ENCODE data around the gene SCT. TPM values are rescaled to one million over a fixed set of nuclear protein-coding genes. Genes with fewer than 3 reads are reported as not detected.
A peak's percentile ranks its signal among the peaks of the same experiment; 100 is the strongest.

Gene SCT
- total and polyA plus RNA-seq, 2 experiments from 2014 or later: 2.6 TPM; not detected in 1

GRCh38 chr11:592501-592900 lies 34.5 kb downstream of the SCT start (continued):
- TF ChIP-seq ETS1 (IDR thresholded peaks at IDR 0.05): no peak
- no peak for TF ChIP-seq ZNF331 (CRISPR knock-in tag; IDR thresholded peaks at IDR 0.05; ENCODE audit: low read depth)
- no peak for TF ChIP-seq REST (IDR thresholded peaks at IDR 0.05; ENCODE audit: unreplicated experiment)

GRCh38 chr11:590997-591396 lies 36.0 kb downstream of the SCT start:
- ATAC-seq (no peak), DNase-seq (ENCODE audit: low spot score) (no peak)
- peaks cover 23% of the 10 kb centered on the region for H4K20me1 ChIP-seq (replicated peaks; ENCODE audit: insufficient read depth)
- no peaks in the 10 kb centered on the region for H3K27me3 ChIP-seq (ENCODE audit: insufficient read depth)
- no peaks in the 10 kb centered on the region for H3K4me1 ChIP-seq (ENCODE audit: insufficient read depth)
- H3K4me2 ChIP-seq: no peak overlapping the region
- Mint-ChIP-seq H3K27me3 (ENCODE audit: insufficient read depth, low read depth, poor library complexity) (peaks cover 14% of the 10 kb centered on the region), H3K27ac (no peak overlapping the region), H3K4me1 (no peaks in the 10 kb centered on the region; the same call in 2 of the 3 replicates), H3K4me3 (no peak overlapping the region), H3K9me3 (no peaks in the 10 kb centered on the region; the same call in 2 of the 3 replicates), H3K36me3 (ENCODE audit: low read depth) (peaks cover 81% of the 10 kb centered on the region)
- H3K27ac ChIP-seq (ENCODE audit: low read depth): peak overlapping the region; percentile 59; the same call in 1 of the 2 replicates
- H3K36me3 ChIP-seq (ENCODE audit: insufficient read depth): peaks cover 22% of the 10 kb centered on the region; the same call in 1 of the 2 replicates
- H2AFZ ChIP-seq: no peak overlapping the region
- no peak overlapping the region for H3K4me3 ChIP-seq
- H3K9me2 ChIP-seq (ENCODE audit: insufficient read depth): no peaks in the 10 kb centered on the region
- peaks cover 19% of the 10 kb centered on the region for H3F3A ChIP-seq (replicated peaks; ENCODE audit: low read depth)
- H3K79me2 ChIP-seq (replicated peaks; ENCODE audit: insufficient read depth): peaks cover 19% of the 10 kb centered on the region; the same call in 1 of the 2 replicates
- no peak for TF ChIP-seq CTCF (conservative IDR thresholded peaks at IDR 0.05; ENCODE audit: low read depth in 2 of 2)
- TF ChIP-seq CREB1 (CRISPR knock-in tag; IDR thresholded peaks at IDR 0.05; ENCODE audit: low read depth): no peak
- TF ChIP-seq JUNB (IDR thresholded peaks at IDR 0.05; ENCODE audit: unreplicated experiment): no peak
- no peak for TF ChIP-seq POLR2AphosphoS5 (IDR thresholded peaks at IDR 0.05; ENCODE audit: low read depth)
- TF ChIP-seq ETS1 (IDR thresholded peaks at IDR 0.05): no peak
- no peak for TF ChIP-seq STAT1 (IDR thresholded peaks at IDR 0.05; ENCODE audit: unreplicated experiment)
- TF ChIP-seq EZH2phosphoT487 (IDR thresholded peaks at IDR 0.05; ENCODE audit: unreplicated experiment): no peak
- no peak for TF ChIP-seq ZNF114 (CRISPR knock-in tag; IDR thresholded peaks at IDR 0.05)
- TF ChIP-seq ZNF331 (CRISPR knock-in tag; IDR thresholded peaks at IDR 0.05; ENCODE audit: low read depth): no peak
- TF ChIP-seq REST (IDR thresholded peaks at IDR 0.05; ENCODE audit: unreplicated experiment): no peak

Measured in GM23338 (cell line).